Natural killer cell (primary cell): ENCODE results near the gene PLAGL1. TPM values are rescaled to one million over a fixed set of nuclear protein-coding genes. Genes with fewer than 3 reads are reported as not detected.

Experiments used
- ATAC-seq, 3 donors: fragments of 150-1000 bp in 2 of 3; fragments of 200-7000 bp in 1 of 3; cut with Tn5 transposase; 1 replicate in 1 of 3; 2 replicates in 2 of 3; pipeline ENCODE4 v1.10.0; 2021; ENCODE audit warnings: mild to moderate bottlenecking in 2 of 3, moderate library complexity in 2 of 3
- DNase-seq, 2 donors: peaks; one replicate each; pipeline versions ENCODE4 v3.0.0 to v3.0.0-alpha.2; 2013 to 2021; ENCODE audit warnings: mixed read lengths in 1 of 2
- H3K27ac ChIP-seq: one replicate; pipeline ENCODE4 v1.5.1; 2013; ENCODE audit warnings: mild to moderate bottlenecking, low read length
- H3K27me3 ChIP-seq: one replicate; pipeline ENCODE4 v1.6.1; 2013; ENCODE audit warnings: low read length; ENCODE audit not compliant: control insufficient read depth, insufficient read depth
- H3K36me3 ChIP-seq: one replicate; pipeline ENCODE4 v1.6.1; 2013; ENCODE audit warnings: low read length; ENCODE audit not compliant: control insufficient read depth, insufficient read depth
- H3K4me1 ChIP-seq: one replicate; pipeline ENCODE4 v1.6.1; 2013; ENCODE audit warnings: low read length; ENCODE audit not compliant: control insufficient read depth, insufficient read depth
- H3K4me3 ChIP-seq: one replicate; pipeline ENCODE4 v1.5.1; 2013; ENCODE audit warnings: low read length
- H3K9me3 ChIP-seq: one replicate; pipeline ENCODE4 v1.6.1; 2013; ENCODE audit warnings: low read length; ENCODE audit not compliant: control insufficient read depth, insufficient read depth
- H3K27ac Mint-ChIP-seq, 2 donors: one replicate each; pipeline ENCODE4 v1.8.0; 2022; ENCODE audit warnings: mild to moderate bottlenecking in 2 of 2, mixed read lengths in 2 of 2, moderate library complexity in 1 of 2
- H3K27me3 Mint-ChIP-seq, 2 donors: one replicate each; pipeline ENCODE4 v1.8.0; 2022; ENCODE audit warnings: low read depth in 2 of 2, mixed read lengths in 2 of 2
- H3K36me3 Mint-ChIP-seq: one replicate; pipeline ENCODE4 v1.8.0; 2022; ENCODE audit warnings: mixed read lengths
- H3K4me1 Mint-ChIP-seq, 2 donors: one replicate each; pipeline ENCODE4 v1.8.0; 2022; ENCODE audit warnings: mixed read lengths in 2 of 2
- H3K4me3 Mint-ChIP-seq: one replicate; pipeline ENCODE4 v1.8.0; 2022; ENCODE audit warnings: mild to moderate bottlenecking, moderate library complexity, mixed read lengths
- H3K9me3 Mint-ChIP-seq, 2 donors: one replicate each; pipeline ENCODE4 v1.8.0; 2022; ENCODE audit warnings: mixed read lengths in 2 of 2
- WGBS: methylation state at CpG from one replicate; pipeline ENCODE4 v1.1.7; 2013; ENCODE audit warnings: missing lambda C conversion rate; ENCODE audit not compliant: insufficient coverage; 5-methylcytosine and 5-hydroxymethylcytosine counted together
- intact Hi-C: fragments of 100-400 bp; cut with micrococcal nuclease; formaldehyde crosslinking; loops from one replicate; pipeline ENCODE4 v1.14.2; 2022
- total RNA-seq, 4 donors: library from RNA; stranded (reverse); fragments of 120-200 nt in 1 of 4; gene quantifications; one replicate each; pipeline versions ENCODE4 v1.2.3 to v1.2.4, GENCODE V29; 2013 to 2022
- TF ChIP-seq, protein P1 (sequence below): fragments of 200-600 bp; IDR thresholded peaks from one replicate; pipeline ENCODE4 v1.8.0; 2022; ENCODE audit warnings: antibody characterized with exemption

Gene PLAGL1
- total RNA-seq, 3 donors from 2014 or later (not counting 1 experiment from before 2014, with no cell fraction given) = 4.9 to 12.2 (median 6.8) TPM

DNA sequence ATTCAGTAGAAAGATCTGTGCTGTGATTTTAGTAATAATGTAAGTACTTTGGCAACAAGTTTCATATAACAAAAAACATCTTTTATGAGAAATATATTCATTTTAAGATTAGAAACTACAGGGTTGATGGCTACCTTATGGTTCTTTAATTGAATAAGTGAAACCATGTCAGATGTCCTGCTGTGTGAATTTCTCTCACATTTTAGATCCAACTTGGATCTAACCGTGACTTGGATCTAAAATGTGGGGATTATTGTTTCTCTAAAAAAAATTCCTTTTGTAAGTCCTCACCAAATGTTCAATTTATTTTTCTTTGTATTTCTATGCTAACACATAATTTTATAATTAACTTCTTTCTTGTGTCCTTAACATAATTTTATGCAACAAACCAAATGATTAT is 113.4 kb downstream of the PLAGL1 start:
- ATAC-seq (no peak), DNase-seq (no peak)

More for the DNA sequence above, 113.4 kb downstream of the PLAGL1 start:
- H3K4me1 ChIP-seq = no peaks in the 10 kb centered on the region
- H3K27ac ChIP-seq = no peak overlapping the region
- H3K4me3 ChIP-seq = no peak overlapping the region
- Mint-ChIP-seq H3K27ac (no peak overlapping the region), H3K9me3 (no peaks in the 10 kb centered on the region), H3K27me3 (no peaks in the 10 kb centered on the region), H3K4me3 (no peak overlapping the region), H3K36me3 (no peaks in the 10 kb centered on the region), H3K4me1 (no peaks in the 10 kb centered on the region)
- no peaks in the 10 kb centered on the region for H3K27me3 ChIP-seq
- no peaks in the 10 kb centered on the region for H3K36me3 ChIP-seq
- H3K9me3 ChIP-seq = no peaks in the 10 kb centered on the region
- intact Hi-C loops = no loop called here
- no CpG with 5 or more reads among the region's 1 CpG for WGBS
- TF ChIP-seq, protein P1, sequence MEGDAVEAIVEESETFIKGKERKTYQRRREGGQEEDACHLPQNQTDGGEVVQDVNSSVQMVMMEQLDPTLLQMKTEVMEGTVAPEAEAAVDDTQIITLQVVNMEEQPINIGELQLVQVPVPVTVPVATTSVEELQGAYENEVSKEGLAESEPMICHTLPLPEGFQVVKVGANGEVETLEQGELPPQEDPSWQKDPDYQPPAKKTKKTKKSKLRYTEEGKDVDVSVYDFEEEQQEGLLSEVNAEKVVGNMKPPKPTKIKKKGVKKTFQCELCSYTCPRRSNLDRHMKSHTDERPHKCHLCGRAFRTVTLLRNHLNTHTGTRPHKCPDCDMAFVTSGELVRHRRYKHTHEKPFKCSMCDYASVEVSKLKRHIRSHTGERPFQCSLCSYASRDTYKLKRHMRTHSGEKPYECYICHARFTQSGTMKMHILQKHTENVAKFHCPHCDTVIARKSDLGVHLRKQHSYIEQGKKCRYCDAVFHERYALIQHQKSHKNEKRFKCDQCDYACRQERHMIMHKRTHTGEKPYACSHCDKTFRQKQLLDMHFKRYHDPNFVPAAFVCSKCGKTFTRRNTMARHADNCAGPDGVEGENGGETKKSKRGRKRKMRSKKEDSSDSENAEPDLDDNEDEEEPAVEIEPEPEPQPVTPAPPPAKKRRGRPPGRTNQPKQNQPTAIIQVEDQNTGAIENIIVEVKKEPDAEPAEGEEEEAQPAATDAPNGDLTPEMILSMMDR = no peak

Other genes with a start within 250 kb of the PLAGL1 start
- gene LTV1, start 164.9 kb downstream of the PLAGL1 start, total RNA-seq = 10 to 100 TPM; 21.7 to 24.7 (median 21.7) TPM
- gene ZC2HC1B, start 143.8 kb downstream of the PLAGL1 start, total RNA-seq = not detected
- gene SF3B5, start 87.3 kb upstream of the PLAGL1 start, total RNA-seq = 100 to 1,000 TPM; 122 to 145 (median 122) TPM
- gene STX11, start 142.3 kb upstream of the PLAGL1 start, total RNA-seq = 10 to 100 TPM; 21.9 to 38.3 (median 34.2) TPM